ENCODE data around the gene CCDC12.

The CCDC12 gene

GRCh38 chr3:46976326-46977190 lies at the start of gene CCDC12:
TSS of gene CCDC12 (minus strand) at chr3:46976745. CDS start at chr3:46976732, 13 bp downstream.
- peak; percentile 97 for DNase-seq (ENCODE audit: low spot score)

- DNase-seq (ENCODE audit: low spot score), result peak; percentile 19
Observed at GRCh38 chr3:47024932-47025331, 48.4 kb upstream of the CCDC12 start.

GRCh38 chr3:47022641-47023071 lies 46.1 kb upstream of the CCDC12 start:
- no peak for DNase-seq (ENCODE audit: low spot score)

- DNase-seq (ENCODE audit: low spot score), result no peak
Observed at GRCh38 chr3:47020311-47020710, 43.8 kb upstream of the CCDC12 start.

GRCh38 chr3:47019201-47019600 lies 42.7 kb upstream of the CCDC12 start:
- peak; percentile 86 for DNase-seq (ENCODE audit: low spot score)

- DNase-seq (ENCODE audit: low spot score), result no peak
Observed at GRCh38 chr3:47018269-47018611, 41.7 kb upstream of the CCDC12 start.

- no peak for DNase-seq (ENCODE audit: low spot score)
Observed at GRCh38 chr3:47017504-47018268, 41.1 kb upstream of the CCDC12 start.

- peak; percentile 45 for DNase-seq (ENCODE audit: low spot score)
Observed at GRCh38 chr3:47016934-47017435, 40.4 kb upstream of the CCDC12 start.

GRCh38 chr3:47016086-47016933 lies 39.8 kb upstream of the CCDC12 start:
- no peak for DNase-seq (ENCODE audit: low spot score)

GRCh38 chr3:47015151-47015550 lies 38.6 kb upstream of the CCDC12 start:
- DNase-seq (ENCODE audit: low spot score), result no peak

- no peak for DNase-seq (ENCODE audit: low spot score)
Observed at GRCh38 chr3:47014036-47014435, 37.5 kb upstream of the CCDC12 start.

GRCh38 chr3:47013231-47013630 lies 36.7 kb upstream of the CCDC12 start:
- no peak for DNase-seq (ENCODE audit: low spot score)

GRCh38 chr3:47012342-47013230 lies 36.0 kb upstream of the CCDC12 start:
- no peak for DNase-seq (ENCODE audit: low spot score)

- DNase-seq (ENCODE audit: low spot score), result no peak
Observed at GRCh38 chr3:47011371-47011770, 34.8 kb upstream of the CCDC12 start.

- no peak for DNase-seq (ENCODE audit: low spot score)
Observed at GRCh38 chr3:47010910-47011309, 34.4 kb upstream of the CCDC12 start.

GRCh38 chr3:47010111-47010712 lies 33.7 kb upstream of the CCDC12 start:
- no peak for DNase-seq (ENCODE audit: low spot score)

- peak; percentile 56 for DNase-seq (ENCODE audit: low spot score)
Observed at GRCh38 chr3:47009225-47010110, 32.9 kb upstream of the CCDC12 start.

- DNase-seq (ENCODE audit: low spot score), result no peak
Observed at GRCh38 chr3:47008851-47009224, 32.3 kb upstream of the CCDC12 start.

- no peak for DNase-seq (ENCODE audit: low spot score)
Observed at GRCh38 chr3:47008234-47008796, 31.8 kb upstream of the CCDC12 start.
